ENCODE measurements around the gene TUBA3D.
"Not testable (repeated sequence)": the region's sequence is repeated elsewhere in the genome, so short reads cannot be mapped to it uniquely, and the experiment has no call there.

The TUBA3D gene

DNA sequence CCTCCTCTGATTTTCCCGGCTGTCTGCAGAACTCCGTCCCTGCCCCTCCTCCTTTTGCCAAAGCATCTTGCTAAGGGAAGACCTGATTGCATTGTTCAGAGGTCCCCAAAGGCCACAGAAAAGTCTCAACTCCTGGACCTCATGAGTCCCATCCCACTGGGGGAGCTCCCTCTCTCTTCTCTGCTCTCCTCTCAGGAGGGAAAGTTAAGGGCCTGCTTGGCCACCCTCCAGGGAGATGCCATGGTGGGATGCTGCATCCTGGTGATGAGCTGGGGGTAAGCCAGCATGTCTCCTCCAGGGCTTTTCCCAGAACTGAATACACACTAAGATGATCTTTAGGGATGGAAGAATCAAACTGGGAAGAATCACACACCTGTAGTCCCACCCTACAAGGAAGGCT lies 2.7 kb upstream of the TUBA3D start:
- not testable (repeated sequence) for H3K27me3 ChIP-seq (replicated peaks; ENCODE audit: insufficient read depth, low read length); H4K20me1 ChIP-seq (ENCODE audit: insufficient read depth, low read length); H3K79me2 ChIP-seq (ENCODE audit: low read length); DNase-seq; H3F3A ChIP-seq (ENCODE audit: insufficient read depth, low read length); H3K27ac ChIP-seq (ENCODE audit: low read length); H3K9me3 ChIP-seq (replicated peaks; ENCODE audit: insufficient read depth, low read length); H3K36me3 ChIP-seq (replicated peaks; ENCODE audit: insufficient read depth, low read length); H3K4me2 ChIP-seq (ENCODE audit: low read depth, low read length); H3K4me3 ChIP-seq (ENCODE audit: low read length); H2AFZ ChIP-seq (ENCODE audit: low read length); H3K4me1 ChIP-seq (ENCODE audit: low read length); H3K9ac ChIP-seq (ENCODE audit: low read length); H3K9me2 ChIP-seq (replicated peaks; ENCODE audit: insufficient read depth, low read length)

DNA sequence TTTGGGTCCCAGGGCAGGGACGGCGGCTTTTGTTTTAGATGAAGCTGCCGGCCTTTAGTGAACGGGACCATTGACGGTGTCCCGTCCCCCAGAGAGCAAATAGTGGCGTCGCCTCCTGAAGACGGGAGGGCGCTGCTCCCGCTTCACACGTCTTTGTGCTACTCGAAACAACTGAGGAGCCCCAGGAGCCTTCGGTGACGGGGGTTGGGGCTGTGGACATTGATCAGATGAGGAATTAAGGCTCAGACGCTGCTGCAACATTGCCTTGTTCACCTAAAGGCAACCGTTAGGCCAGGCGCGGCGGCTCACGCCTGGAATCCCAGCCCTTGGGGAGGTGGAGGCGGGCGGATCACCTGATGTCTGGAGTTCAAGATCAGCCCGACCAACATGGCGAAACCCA lies 444 bp downstream of the TUBA3D start:
- H3K9ac ChIP-seq (ENCODE audit: low read length); H3K4me3 ChIP-seq (ENCODE audit: low read length); H3K9me2 ChIP-seq (replicated peaks; ENCODE audit: insufficient read depth, low read length); H4K20me1 ChIP-seq (ENCODE audit: insufficient read depth, low read length); H2AFZ ChIP-seq (ENCODE audit: low read length); H3K27me3 ChIP-seq (replicated peaks; ENCODE audit: insufficient read depth, low read length); H3K27ac ChIP-seq (ENCODE audit: low read length); H3K4me2 ChIP-seq (ENCODE audit: low read depth, low read length); H3K4me1 ChIP-seq (ENCODE audit: low read length); H3K9me3 ChIP-seq (replicated peaks; ENCODE audit: insufficient read depth, low read length); DNase-seq; H3F3A ChIP-seq (ENCODE audit: insufficient read depth, low read length); H3K79me2 ChIP-seq (ENCODE audit: low read length); H3K36me3 ChIP-seq (replicated peaks; ENCODE audit: insufficient read depth, low read length): not testable (repeated sequence)

GRCh38 chr2:131477227-131477626 lies 1.3 kb downstream of the TUBA3D start:
- H3K36me3 ChIP-seq (replicated peaks; ENCODE audit: insufficient read depth, low read length); H3K27me3 ChIP-seq (replicated peaks; ENCODE audit: insufficient read depth, low read length); H3K4me1 ChIP-seq (ENCODE audit: low read length); H3K4me2 ChIP-seq (ENCODE audit: low read depth, low read length); H3F3A ChIP-seq (ENCODE audit: insufficient read depth, low read length); H3K9me3 ChIP-seq (replicated peaks; ENCODE audit: insufficient read depth, low read length); H3K27ac ChIP-seq (ENCODE audit: low read length); H3K9me2 ChIP-seq (replicated peaks; ENCODE audit: insufficient read depth, low read length); H3K4me3 ChIP-seq (ENCODE audit: low read length); H3K79me2 ChIP-seq (ENCODE audit: low read length); H4K20me1 ChIP-seq (ENCODE audit: insufficient read depth, low read length); H3K9ac ChIP-seq (ENCODE audit: low read length); H2AFZ ChIP-seq (ENCODE audit: low read length); DNase-seq: not testable (repeated sequence)

- not testable (repeated sequence) for H3F3A ChIP-seq (ENCODE audit: insufficient read depth, low read length); H4K20me1 ChIP-seq (ENCODE audit: insufficient read depth, low read length); H3K9me3 ChIP-seq (replicated peaks; ENCODE audit: insufficient read depth, low read length); H3K4me3 ChIP-seq (ENCODE audit: low read length); H3K4me1 ChIP-seq (ENCODE audit: low read length); H3K36me3 ChIP-seq (replicated peaks; ENCODE audit: insufficient read depth, low read length); DNase-seq; H2AFZ ChIP-seq (ENCODE audit: low read length); H3K27ac ChIP-seq (ENCODE audit: low read length); H3K4me2 ChIP-seq (ENCODE audit: low read depth, low read length); H3K9ac ChIP-seq (ENCODE audit: low read length); H3K9me2 ChIP-seq (replicated peaks; ENCODE audit: insufficient read depth, low read length); H3K79me2 ChIP-seq (ENCODE audit: low read length); H3K27me3 ChIP-seq (replicated peaks; ENCODE audit: insufficient read depth, low read length)
These were observed 2.3 kb downstream of the TUBA3D start for GRCh38 chr2:131478074-131478849.

DNA sequence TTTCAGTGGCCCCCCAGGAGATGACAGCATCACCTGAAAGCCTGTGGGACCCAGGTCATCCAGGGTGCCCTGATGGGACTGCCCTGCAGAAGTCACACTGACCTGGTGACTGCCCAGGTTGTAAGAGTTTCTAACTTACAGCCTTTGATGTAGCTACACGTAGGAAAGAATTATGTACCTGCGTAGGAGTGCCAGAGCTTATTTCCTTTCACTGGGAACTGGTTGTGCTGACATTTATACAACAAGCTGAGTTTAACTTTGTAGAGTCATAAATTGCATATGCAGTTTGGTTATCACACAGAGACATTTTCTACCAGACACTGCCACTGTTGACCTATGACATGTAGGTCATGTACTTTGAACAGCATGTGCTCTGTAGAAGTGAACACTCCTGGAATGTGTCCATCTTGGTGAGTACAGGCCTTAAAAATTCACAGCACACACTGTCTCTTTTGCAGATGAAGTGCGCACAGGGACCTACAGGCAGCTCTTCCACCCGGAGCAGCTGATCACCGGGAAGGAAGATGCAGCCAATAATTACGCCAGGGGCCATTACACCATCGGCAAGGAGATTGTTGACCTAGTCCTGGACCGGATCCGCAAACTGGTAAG lies 3.0 kb downstream of the TUBA3D start:
- H3K4me1 ChIP-seq (ENCODE audit: low read length); H3K9ac ChIP-seq (ENCODE audit: low read length); H3K9me2 ChIP-seq (replicated peaks; ENCODE audit: insufficient read depth, low read length); H3K4me2 ChIP-seq (ENCODE audit: low read depth, low read length); H3K79me2 ChIP-seq (ENCODE audit: low read length); H3K36me3 ChIP-seq (replicated peaks; ENCODE audit: insufficient read depth, low read length); H3K4me3 ChIP-seq (ENCODE audit: low read length); H3K9me3 ChIP-seq (replicated peaks; ENCODE audit: insufficient read depth, low read length); DNase-seq; H4K20me1 ChIP-seq (ENCODE audit: insufficient read depth, low read length); H3F3A ChIP-seq (ENCODE audit: insufficient read depth, low read length); H3K27me3 ChIP-seq (replicated peaks; ENCODE audit: insufficient read depth, low read length); H3K27ac ChIP-seq (ENCODE audit: low read length); H2AFZ ChIP-seq (ENCODE audit: low read length): not testable (repeated sequence)

DNA sequence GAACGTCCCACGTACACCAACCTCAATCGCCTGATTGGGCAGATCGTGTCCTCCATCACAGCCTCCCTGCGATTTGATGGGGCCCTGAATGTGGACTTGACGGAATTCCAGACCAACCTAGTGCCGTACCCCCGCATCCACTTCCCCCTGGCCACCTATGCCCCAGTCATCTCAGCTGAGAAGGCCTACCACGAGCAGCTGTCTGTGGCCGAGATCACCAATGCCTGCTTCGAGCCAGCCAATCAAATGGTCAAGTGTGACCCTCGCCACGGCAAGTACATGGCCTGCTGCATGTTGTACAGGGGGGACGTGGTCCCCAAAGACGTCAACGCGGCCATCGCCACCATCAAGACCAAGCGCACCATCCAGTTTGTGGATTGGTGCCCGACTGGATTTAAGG lies 4.4 kb downstream of the TUBA3D start:
- H3K4me1 ChIP-seq (ENCODE audit: low read length); H3F3A ChIP-seq (ENCODE audit: insufficient read depth, low read length); H4K20me1 ChIP-seq (ENCODE audit: insufficient read depth, low read length); DNase-seq; H3K4me3 ChIP-seq (ENCODE audit: low read length); H3K9ac ChIP-seq (ENCODE audit: low read length); H3K4me2 ChIP-seq (ENCODE audit: low read depth, low read length); H3K9me2 ChIP-seq (replicated peaks; ENCODE audit: insufficient read depth, low read length); H3K9me3 ChIP-seq (replicated peaks; ENCODE audit: insufficient read depth, low read length); H2AFZ ChIP-seq (ENCODE audit: low read length); H3K27me3 ChIP-seq (replicated peaks; ENCODE audit: insufficient read depth, low read length); H3K79me2 ChIP-seq (ENCODE audit: low read length); H3K36me3 ChIP-seq (replicated peaks; ENCODE audit: insufficient read depth, low read length); H3K27ac ChIP-seq (ENCODE audit: low read length): not testable (repeated sequence)

DNA sequence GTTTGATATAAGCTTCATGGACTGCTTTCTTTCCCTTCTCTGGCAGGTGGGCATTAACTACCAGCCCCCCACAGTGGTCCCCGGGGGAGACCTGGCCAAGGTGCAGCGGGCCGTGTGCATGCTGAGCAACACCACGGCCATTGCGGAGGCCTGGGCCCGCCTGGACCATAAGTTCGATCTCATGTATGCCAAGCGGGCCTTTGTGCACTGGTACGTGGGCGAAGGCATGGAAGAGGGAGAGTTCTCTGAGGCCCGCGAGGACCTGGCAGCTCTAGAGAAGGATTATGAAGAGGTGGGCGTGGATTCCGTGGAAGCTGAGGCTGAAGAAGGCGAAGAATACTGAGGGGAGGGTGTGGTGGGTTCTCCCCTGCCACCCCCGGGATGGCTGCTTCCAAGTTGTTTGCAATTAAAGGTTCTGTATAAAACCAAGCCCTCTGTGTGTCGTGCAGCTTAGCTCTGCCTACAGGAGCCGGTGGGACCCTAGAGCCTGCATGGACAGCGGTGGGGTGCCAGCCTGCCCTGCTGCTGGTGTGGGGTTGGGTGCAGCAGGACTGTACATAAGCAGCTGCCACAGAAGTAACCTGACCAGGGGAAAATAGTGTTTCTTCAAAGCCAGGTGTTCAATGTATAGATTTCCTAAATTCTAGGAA lies 6.7 kb downstream of the TUBA3D start:
- not testable (repeated sequence) for H4K20me1 ChIP-seq (ENCODE audit: insufficient read depth, low read length); H3K9me3 ChIP-seq (replicated peaks; ENCODE audit: insufficient read depth, low read length); H3K9me2 ChIP-seq (replicated peaks; ENCODE audit: insufficient read depth, low read length); H3K4me2 ChIP-seq (ENCODE audit: low read depth, low read length); H3K4me1 ChIP-seq (ENCODE audit: low read length); H3K27me3 ChIP-seq (replicated peaks; ENCODE audit: insufficient read depth, low read length); H3K79me2 ChIP-seq (ENCODE audit: low read length); H3K27ac ChIP-seq (ENCODE audit: low read length); H3F3A ChIP-seq (ENCODE audit: insufficient read depth, low read length); H3K4me3 ChIP-seq (ENCODE audit: low read length); H3K9ac ChIP-seq (ENCODE audit: low read length); H2AFZ ChIP-seq (ENCODE audit: low read length); DNase-seq; H3K36me3 ChIP-seq (replicated peaks; ENCODE audit: insufficient read depth, low read length)

Data from MM.1S (cell line).